ENCODE data around the gene PAK1. TPM values are rescaled to one million over a fixed set of nuclear protein-coding genes. Genes with fewer than 3 reads are reported as not detected.

The PAK1 gene
- total and polyA plus RNA-seq, 2 donors (not counting 3 experiments of a cell fraction or from before 2014, with no cell fraction given), result 5.6 to 12.9 TPM

GRCh38 chr11:77374108-77374507 is 99.8 kb downstream of the PAK1 start:
- Histone ChIP-seq H3K9ac (replicated peaks; ENCODE audit: extremely low read depth, insufficient read depth, low read length) (no peak overlapping the region), H3K27ac (ENCODE audit: insufficient read depth, low read depth, low read length) (no peak overlapping the region), H3K9me1 (replicated peaks; ENCODE audit: control insufficient read depth, extremely low read depth, insufficient read depth, low read length) (no peaks in the 10 kb centered on the region), H4K20me1 (replicated peaks; ENCODE audit: control insufficient read depth, extremely low read depth, insufficient read depth, low read length) (no peaks in the 10 kb centered on the region), H3K9me3 (replicated peaks; ENCODE audit: control insufficient read depth, insufficient read depth, low read length) (no peaks in the 10 kb centered on the region), H3K79me2 (ENCODE audit: control insufficient read depth, insufficient read depth, low read length) (no peaks in the 10 kb centered on the region), H3K4me1 (ENCODE audit: control insufficient read depth, extremely low read depth, insufficient read depth, low read length) (peaks cover 11% of the 10 kb centered on the region), H2AFZ (ENCODE audit: low read depth, low read length) (no peak overlapping the region), H3K4me3 (replicated peaks in 1 of 3; ENCODE audit: insufficient read depth in 1 of 3, low read depth in 1 of 3, low read length in 3 of 3) (no peak overlapping the region), H3K4me2 (ENCODE audit: insufficient read depth, low read length) (no peak overlapping the region), H3K36me3 (ENCODE audit: control insufficient read depth in 2 of 2, extremely low read depth in 1 of 2, insufficient read depth in 2 of 2, low read length in 2 of 2) (no peaks in the 10 kb centered on the region), H3K27me3 (ENCODE audit: control insufficient read depth in 2 of 2, insufficient read depth in 2 of 2, low read length in 2 of 2) (no peaks in the 10 kb centered on the region)
- ChIA-PET POLR2A (no interaction called here), CTCF (no interaction called here)
- FAIRE-seq, result no peak
- no peak for DNase-seq (ENCODE audit: low read depth, low spot score)
- intact Hi-C loops (cut with micrococcal nuclease), result loop anchor here (10.0 kb wide), 1 partner anchor 171 kb away; no protein-coding TSS in a partner anchor
- BruUV-seq (replicated peaks), result no TSS peak
- dilution Hi-C loops (cut with MboI; ENCODE audit: extremely low pct_ligation_motif_present, low sequenced_read_pairs), result no loop called here
- no peak for TF ChIP-seq POLR2AphosphoS5 (IDR thresholded peaks at IDR 0.05; ENCODE audit: insufficient read depth, low read depth, low read length)
- TF ChIP-seq POLR2A (IDR thresholded peaks at IDR 0.05; ENCODE audit: low read depth, low read length), result no peak
- no peak for TF ChIP-seq JUN (IDR thresholded peaks at IDR 0.05; ENCODE audit: borderline replicate concordance, insufficient read depth, insufficient read length, low read depth)
- no peak for TF ChIP-seq MYC (IDR thresholded peaks at IDR 0.05; ENCODE audit: low read depth, low read length)

DNA sequence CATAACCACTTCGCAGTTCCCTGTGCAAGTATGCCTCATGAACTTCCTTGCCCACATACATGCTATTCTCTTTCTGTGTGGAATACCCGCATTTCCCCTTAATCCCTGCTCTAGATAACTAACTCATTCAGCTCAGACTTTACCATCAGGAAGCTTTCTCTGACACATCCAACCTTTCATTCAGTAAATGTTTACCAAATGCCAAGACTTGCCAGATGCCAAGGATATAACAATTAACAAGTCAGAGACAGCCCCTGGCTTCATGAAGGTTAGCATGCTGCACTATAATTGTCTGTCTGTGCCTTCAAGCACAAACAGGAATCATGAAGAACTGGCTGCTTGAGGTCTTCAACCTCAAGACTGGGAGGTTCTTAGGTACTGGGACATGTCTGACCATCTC is 101.2 kb downstream of the PAK1 start:
- dilution Hi-C loops (cut with MboI; ENCODE audit: extremely low pct_ligation_motif_present, low sequenced_read_pairs), result no loop called here
- BruUV-seq (replicated peaks), result no TSS peak
- POLR2A ChIA-PET, result no interaction called here

More for the DNA sequence above, 101.2 kb downstream of the PAK1 start:
- H3K9me1 ChIP-seq (replicated peaks; ENCODE audit: control insufficient read depth, extremely low read depth, insufficient read depth, low read length), result no peaks in the 10 kb centered on the region
- H4K20me1 ChIP-seq (replicated peaks; ENCODE audit: control insufficient read depth, extremely low read depth, insufficient read depth, low read length), result no peaks in the 10 kb centered on the region
- peaks cover 5% of the 10 kb centered on the region for H3K4me1 ChIP-seq (ENCODE audit: control insufficient read depth, extremely low read depth, insufficient read depth, low read length)
- no peak overlapping the region for H3K4me2 ChIP-seq (ENCODE audit: insufficient read depth, low read length)
- no peaks in the 10 kb centered on the region for H3K79me2 ChIP-seq (ENCODE audit: control insufficient read depth, insufficient read depth, low read length)
- no peak overlapping the region for H3K27ac ChIP-seq (ENCODE audit: insufficient read depth, low read depth, low read length)
- no peaks in the 10 kb centered on the region for H3K27me3 ChIP-seq (ENCODE audit: control insufficient read depth in 2 of 2, insufficient read depth in 2 of 2, low read length in 2 of 2)
- H2AFZ ChIP-seq (ENCODE audit: low read depth, low read length), result no peak overlapping the region
- CTCF ChIA-PET, result no interaction called here
- TF ChIP-seq FOS (IDR thresholded peaks at IDR 0.05; ENCODE audit: borderline replicate concordance, insufficient read depth, low read length) (no peak), EZH2 (IDR thresholded peaks at IDR 0.05; ENCODE audit: borderline replicate concordance, low read depth, low read length, severe bottlenecking) (no peak), POLR2A (IDR thresholded peaks at IDR 0.05; ENCODE audit: low read depth, low read length) (no peak), GATA2 (IDR thresholded peaks at IDR 0.05; ENCODE audit: insufficient read depth, insufficient read length, low read depth, low read length) (no peak), JUN (IDR thresholded peaks at IDR 0.05; ENCODE audit: borderline replicate concordance, insufficient read depth, insufficient read length, low read depth) (no peak)
- TF ChIP-seq, protein P1, sequence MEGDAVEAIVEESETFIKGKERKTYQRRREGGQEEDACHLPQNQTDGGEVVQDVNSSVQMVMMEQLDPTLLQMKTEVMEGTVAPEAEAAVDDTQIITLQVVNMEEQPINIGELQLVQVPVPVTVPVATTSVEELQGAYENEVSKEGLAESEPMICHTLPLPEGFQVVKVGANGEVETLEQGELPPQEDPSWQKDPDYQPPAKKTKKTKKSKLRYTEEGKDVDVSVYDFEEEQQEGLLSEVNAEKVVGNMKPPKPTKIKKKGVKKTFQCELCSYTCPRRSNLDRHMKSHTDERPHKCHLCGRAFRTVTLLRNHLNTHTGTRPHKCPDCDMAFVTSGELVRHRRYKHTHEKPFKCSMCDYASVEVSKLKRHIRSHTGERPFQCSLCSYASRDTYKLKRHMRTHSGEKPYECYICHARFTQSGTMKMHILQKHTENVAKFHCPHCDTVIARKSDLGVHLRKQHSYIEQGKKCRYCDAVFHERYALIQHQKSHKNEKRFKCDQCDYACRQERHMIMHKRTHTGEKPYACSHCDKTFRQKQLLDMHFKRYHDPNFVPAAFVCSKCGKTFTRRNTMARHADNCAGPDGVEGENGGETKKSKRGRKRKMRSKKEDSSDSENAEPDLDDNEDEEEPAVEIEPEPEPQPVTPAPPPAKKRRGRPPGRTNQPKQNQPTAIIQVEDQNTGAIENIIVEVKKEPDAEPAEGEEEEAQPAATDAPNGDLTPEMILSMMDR (IDR thresholded peaks at IDR 0.05; ENCODE audit: extremely low read depth in 1 of 2, insufficient read depth in 1 of 2, low read depth in 1 of 2, low read length in 2 of 2), result no peak
- no peak for FAIRE-seq
- intact Hi-C loops (cut with micrococcal nuclease), result loop anchor here (10.0 kb wide), 1 partner anchor 172 kb away; no protein-coding TSS in a partner anchor
- no peaks in the 10 kb centered on the region for H3K9me3 ChIP-seq (replicated peaks; ENCODE audit: control insufficient read depth, insufficient read depth, low read length)
- H3K36me3 ChIP-seq (ENCODE audit: control insufficient read depth in 2 of 2, extremely low read depth in 1 of 2, insufficient read depth in 2 of 2, low read length in 2 of 2), result no peaks in the 10 kb centered on the region
- H3K9ac ChIP-seq (replicated peaks; ENCODE audit: extremely low read depth, insufficient read depth, low read length), result no peak overlapping the region
- DNase-seq (ENCODE audit: low read depth, low spot score), result no peak
- no peak overlapping the region for H3K4me3 ChIP-seq (replicated peaks in 1 of 3; ENCODE audit: insufficient read depth in 1 of 3, low read depth in 1 of 3, low read length in 3 of 3)

Data from endothelial cell of umbilical vein (primary cell).